Measurements from ENCODE around the gene MSH6.

The MSH6 gene, protein sequence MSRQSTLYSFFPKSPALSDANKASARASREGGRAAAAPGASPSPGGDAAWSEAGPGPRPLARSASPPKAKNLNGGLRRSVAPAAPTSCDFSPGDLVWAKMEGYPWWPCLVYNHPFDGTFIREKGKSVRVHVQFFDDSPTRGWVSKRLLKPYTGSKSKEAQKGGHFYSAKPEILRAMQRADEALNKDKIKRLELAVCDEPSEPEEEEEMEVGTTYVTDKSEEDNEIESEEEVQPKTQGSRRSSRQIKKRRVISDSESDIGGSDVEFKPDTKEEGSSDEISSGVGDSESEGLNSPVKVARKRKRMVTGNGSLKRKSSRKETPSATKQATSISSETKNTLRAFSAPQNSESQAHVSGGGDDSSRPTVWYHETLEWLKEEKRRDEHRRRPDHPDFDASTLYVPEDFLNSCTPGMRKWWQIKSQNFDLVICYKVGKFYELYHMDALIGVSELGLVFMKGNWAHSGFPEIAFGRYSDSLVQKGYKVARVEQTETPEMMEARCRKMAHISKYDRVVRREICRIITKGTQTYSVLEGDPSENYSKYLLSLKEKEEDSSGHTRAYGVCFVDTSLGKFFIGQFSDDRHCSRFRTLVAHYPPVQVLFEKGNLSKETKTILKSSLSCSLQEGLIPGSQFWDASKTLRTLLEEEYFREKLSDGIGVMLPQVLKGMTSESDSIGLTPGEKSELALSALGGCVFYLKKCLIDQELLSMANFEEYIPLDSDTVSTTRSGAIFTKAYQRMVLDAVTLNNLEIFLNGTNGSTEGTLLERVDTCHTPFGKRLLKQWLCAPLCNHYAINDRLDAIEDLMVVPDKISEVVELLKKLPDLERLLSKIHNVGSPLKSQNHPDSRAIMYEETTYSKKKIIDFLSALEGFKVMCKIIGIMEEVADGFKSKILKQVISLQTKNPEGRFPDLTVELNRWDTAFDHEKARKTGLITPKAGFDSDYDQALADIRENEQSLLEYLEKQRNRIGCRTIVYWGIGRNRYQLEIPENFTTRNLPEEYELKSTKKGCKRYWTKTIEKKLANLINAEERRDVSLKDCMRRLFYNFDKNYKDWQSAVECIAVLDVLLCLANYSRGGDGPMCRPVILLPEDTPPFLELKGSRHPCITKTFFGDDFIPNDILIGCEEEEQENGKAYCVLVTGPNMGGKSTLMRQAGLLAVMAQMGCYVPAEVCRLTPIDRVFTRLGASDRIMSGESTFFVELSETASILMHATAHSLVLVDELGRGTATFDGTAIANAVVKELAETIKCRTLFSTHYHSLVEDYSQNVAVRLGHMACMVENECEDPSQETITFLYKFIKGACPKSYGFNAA (N-terminal part only)

DNA sequence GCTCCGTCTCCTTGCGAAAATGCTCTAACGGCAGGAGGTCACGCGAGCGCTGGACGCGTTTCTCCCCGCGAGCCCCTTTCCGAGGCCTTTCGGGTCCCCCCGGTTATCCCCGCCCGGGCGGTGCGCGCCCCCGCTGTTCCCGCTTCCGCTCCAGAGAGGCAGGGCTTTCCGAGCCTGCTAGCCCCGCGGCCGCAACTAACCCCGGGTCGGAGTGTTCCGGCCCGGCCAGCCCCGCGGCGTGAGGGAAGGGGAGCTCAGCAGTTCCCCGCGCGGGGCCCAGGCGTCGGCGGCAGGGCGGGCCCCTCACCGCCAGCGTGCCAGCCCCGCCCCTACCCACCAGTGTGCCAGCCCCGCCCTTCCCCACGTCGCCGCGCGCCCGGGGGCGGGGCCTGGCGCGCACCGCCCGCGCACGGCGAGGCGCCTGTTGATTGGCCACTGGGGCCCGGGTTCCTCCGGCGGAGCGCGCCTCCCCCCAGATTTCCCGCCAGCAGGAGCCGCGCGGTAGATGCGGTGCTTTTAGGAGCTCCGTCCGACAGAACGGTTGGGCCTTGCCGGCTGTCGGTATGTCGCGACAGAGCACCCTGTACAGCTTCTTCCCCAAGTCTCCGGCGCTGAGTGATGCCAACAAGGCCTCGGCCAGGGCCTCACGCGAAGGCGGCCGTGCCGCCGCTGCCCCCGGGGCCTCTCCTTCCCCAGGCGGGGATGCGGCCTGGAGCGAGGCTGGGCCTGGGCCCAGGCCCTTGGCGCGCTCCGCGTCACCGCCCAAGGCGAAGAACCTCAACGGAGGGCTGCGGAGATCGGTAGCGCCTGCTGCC, at the start of gene MSH6:
TSS of gene MSH6 (plus strand) at position 475 of the 815 bp plus-strand sequence. CDS start at position 564, 89 bp downstream.
- DNase-seq: peak; percentile 33 to 94 (median 84)

DNA sequence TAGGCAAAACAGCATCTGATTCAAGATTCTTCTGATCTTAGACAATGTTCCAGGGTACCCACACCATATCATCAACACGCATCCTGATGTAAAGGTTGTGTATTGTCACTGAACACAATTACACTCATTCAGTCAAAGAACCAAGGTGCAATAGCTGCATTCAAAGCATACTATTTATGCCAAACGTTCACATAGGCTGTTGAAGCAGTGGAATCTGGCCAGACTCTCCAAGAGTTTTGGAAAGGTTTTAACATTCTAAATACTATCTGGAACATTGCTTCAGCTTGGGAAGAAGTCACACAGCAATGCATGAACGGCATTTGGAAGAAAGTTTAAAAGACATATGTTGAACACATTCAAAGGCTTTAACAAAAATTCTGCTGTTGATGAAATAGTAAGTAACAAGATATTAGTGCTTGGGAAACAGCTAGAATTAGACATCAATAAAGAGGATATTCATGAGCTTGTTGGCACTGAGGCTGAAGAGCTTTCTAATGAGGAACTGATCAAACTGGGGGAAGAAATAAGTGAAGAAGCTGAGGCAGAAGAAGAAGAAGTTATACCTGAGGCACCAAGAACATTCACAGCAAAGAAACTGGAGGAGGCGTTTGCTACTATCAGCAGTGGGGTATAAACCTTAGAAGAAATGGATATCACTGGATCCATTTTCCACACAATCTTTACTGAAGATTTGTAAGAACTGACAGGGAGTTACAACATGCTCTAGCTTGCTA, 47.6 kb upstream of the MSH6 start:
- no peak for DNase-seq

DNA sequence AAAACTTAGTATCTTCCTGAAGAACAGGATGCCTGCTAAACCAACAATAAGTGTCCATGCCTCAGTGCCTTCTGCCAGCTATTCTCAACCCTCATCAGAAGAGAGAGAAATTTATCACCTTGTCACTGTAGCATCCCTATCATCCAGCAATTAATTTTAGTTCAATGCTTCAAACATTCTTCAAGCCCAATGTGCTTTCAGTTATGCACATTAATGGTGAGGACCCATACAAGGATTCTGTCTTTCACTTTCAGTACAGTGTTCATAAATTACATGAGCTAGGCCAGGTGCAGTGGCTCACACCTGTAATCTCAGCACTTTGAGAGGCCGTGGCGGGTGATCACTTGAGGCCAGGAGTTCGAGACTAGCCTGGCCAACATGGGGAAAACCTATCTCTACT, 47.0 kb upstream of the MSH6 start:
- DNase-seq: no peak

DNA sequence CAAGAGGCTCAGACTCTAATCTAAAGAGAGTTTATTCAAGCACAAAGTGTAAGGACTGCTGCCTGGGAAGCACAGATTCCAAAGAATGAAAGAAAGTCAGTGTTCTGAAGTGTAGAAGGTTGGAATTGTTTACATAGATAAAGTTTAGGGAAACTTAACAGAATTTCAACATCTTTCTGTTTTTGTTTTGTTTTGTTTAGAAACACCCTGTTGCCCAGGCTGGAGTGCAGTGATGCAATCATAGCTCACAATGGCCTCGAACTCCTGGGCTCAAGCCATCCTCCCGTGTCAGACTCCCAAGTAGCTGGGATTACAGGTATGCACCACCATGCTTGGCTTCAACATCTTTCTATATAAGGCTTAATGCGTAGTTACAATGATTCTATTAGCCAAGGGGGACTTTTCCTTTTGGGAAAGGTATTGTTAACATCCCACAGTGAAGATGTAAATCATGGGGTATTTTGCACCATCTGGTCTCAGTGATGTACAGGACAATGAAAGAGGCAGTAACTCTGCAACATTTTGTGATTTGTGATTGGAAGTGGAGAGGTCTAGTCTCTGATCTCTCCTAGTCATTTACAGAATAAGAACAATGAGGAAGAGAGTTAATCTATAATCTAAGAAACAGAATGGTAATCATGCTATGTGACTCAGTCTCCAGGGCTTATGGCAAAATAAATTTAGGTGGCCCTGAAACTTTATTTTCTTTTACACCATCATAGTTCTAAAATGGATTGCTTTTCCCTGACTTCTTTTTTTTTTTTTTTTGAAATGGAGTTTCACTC, 45.6 kb upstream of the MSH6 start:
- no peak for DNase-seq

DNA sequence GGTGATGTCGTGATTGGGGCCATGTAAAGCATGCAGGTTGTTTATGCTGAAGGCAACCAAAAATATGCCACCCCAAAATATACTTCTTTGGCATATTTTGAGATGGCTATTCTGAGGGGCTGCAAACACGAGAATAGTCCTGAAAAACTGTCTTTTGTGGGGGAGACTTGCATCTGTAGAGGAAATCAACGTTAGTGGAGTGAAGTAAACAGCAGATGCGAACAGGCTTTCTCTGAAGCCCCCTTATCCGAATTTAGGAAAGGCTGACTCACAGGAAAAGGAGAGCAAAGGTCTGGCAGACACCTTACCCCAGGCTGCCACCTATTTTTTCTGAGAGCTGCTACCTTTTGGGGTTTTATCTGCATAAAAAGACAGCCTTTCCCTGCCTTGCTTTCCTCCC, 44.6 kb upstream of the MSH6 start:
- DNase-seq: no peak

DNA sequence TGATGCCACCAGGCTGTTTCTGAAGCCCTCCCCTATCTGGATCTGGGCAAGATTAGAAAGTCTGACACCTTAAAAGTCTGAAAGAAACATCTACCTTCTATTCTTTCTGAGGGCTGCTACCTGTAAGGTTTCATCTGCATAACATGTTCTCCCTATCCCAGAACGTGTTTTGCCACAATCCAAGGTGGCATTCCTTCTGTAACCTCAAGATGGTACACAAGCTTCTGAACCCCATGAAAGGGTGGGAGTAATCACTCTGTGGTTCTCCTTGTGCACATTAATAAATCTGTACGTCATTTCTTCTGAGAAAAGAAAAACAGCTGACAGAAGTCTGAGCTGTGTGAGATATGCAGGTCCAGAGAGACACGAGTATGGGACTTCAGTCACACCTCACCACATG, 41.8 kb upstream of the MSH6 start:
- no peak for DNase-seq

DNA sequence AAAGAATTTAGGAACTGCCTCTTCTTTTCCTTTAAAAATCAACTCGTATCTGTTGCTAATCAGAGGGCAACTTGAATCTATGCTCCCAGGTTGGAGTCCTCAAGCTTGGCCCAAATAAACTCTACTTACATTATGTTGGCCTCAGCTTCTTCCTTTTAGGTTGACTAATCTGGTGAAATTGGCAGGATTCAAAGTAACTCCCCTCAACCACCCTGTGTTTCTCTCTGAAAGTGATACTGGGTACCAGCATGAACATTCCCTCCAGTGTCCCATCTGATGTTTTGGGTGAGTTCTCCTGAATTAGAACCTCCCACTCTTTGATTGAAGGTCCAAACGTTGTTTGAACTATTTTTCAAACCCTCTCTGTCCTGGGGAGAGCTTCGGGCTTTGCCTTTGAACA, 41.3 kb upstream of the MSH6 start:
- DNase-seq: no peak

DNA sequence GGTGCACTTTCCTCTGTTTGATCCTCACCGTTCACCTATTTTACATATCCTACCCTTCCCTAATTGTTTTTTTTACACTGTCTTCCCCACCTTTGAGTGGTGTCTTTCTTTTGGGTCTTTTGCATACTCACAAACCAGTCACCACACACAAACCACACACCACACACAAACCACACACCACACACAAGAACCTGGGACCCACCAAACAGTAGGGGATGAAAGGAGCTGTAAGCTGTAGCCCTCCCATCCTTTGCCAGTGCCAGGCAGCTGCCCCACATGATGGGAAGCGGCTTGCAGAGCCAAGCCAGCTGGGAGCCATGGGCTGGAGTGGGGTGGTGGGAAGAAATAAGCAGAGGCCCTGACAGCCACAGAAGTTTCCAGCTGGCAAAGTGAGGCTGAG, 38.9 kb upstream of the MSH6 start:
- no peak for DNase-seq

DNA sequence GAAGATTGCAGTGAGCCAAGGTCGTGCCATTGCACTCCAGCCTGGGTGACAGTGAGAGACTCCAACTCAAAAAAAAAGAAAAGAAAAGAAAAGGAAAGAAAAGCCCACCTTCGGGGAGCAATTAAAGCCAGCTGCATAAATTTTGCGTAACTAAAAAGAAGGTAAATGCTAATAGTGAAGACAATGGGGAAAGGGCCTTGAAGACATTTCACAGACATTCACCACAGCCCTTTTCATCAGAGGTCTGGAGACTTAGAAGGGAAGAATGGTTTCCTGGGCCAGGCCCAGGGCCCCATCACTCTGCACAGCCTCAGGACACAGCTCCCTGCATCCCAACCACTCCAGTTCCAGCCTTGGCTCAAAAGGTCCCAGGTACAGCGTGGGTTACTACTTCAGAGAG, 35.1 kb upstream of the MSH6 start:
- DNase-seq: no peak

DNA sequence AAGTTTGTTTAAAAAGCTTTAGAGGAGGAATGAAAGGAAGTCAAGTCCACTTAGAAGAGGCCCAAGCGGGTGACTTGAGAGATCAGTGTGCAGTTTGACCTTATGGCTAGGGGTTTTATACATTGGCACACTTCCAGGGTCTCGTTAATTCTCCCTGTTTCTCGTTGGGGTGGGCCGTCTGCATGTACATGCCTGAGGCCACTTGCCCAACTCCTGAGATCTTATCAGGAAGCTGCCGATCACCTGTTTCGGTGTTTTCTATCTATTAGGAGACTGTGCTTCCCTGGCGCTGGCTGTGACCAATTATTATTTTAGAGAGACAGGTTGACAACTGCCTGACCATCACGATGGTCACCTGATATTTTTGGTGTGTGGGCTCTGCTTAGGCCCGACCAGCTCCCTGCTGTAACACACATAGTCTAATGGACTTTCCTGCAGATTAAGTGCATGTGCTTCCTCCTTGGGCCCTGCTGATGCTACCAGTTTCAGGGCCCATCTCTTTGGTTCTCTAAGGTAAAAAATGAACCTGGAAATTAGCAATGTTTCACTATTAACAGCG, 31.0 kb upstream of the MSH6 start:
- peak in 11 of 56 donors; percentile 16 to 43 (median 27) for DNase-seq

DNA sequence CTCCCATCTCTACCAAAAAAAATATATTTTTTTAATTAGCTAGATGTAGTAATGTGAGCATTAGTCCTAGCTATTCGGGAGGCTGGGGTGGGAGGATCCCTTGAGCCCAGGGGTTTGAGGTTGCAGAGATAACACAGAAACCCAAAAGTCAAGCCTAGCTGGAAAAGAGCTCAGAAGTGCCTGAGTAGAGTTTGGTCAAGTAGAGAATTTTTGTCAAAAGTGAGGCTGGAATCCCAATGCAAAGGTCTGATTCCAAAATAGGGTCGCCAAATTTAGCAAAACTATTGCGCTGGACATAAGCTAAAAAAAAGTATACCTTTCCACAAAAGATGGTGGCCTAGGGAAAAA, 15.5 kb upstream of the MSH6 start:
- peak in 1 of 56 donors; percentile 37 for DNase-seq

DNA sequence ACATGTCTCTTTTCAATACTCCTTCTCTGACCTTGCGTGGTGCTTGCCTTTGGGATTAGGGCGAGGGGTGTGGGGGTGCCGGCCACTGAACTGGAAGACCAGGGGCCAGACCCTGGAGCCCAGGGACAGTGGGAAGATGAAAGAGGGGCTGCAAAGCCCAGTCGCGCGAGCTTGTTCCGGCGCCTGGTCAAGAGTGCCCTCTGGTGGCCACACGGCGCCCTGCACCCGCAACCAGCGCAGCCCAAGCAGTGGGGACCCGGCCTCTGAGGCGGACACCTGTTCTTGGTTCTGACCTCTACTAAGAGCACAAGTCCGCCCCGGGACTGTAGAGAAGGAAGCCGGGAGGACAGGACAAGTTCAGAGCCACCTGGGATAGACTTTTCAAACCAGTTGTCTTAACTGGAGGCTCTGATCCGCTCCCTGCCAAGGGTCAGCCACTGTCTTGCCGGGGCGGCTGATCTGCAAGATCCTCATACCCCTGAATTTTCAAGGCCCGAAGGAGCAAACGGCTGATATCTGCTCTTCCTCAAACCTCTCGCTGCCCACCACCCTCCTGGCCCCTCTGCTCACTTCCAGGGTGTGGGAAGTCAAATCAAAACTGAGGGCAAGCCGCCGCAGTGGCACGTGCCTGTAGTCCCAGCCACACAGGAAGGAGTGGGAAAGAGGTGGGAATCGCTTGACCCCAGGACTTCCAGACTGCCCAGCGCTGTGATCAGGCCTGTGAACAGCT, 14.9 kb upstream of the MSH6 start:
- DNase-seq: peak in 53 of 56 donors; percentile 5 to 79 (median 45)

DNA sequence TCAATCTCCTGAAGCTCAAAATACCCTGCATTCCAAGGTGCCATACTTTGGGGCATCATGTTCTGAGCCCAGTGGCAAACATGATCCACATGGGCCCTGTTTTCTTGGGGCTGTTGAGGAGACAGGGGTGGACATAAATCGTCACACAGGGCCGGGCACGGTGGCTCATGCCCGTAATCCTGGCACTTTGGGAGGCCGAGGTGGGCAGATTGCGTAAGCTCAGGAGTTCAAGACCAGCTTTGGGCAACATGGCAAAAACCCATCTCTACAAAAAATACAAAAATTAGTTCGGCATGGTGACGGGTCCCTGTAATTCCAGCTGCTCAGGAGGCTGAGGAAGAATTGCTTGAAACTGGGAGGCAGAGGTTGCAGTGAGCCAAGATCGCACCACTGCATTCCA, 13.6 kb upstream of the MSH6 start:
- DNase-seq: no peak

DNA sequence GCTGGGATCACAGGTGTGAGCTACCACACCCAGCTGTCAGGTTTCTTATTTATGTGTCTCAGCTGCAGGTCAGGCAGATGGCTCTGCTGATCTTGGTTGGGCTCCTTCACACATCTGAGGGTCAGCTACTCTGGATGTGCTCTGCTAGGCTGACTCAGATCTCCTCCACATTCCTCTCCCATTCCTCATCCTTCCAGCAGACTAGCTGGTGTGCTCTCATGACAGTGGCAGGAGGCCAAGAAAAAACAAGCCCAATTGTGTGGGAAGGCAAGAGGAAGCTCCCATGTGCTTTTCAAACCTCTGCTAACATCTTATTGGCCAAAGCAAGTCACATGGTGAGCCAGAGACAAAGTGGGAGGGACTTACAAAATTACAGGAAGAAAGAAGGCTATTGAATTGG, 11.7 kb upstream of the MSH6 start:
- peak in 34 of 56 donors; percentile 4 to 82 (median 51) for DNase-seq

DNA sequence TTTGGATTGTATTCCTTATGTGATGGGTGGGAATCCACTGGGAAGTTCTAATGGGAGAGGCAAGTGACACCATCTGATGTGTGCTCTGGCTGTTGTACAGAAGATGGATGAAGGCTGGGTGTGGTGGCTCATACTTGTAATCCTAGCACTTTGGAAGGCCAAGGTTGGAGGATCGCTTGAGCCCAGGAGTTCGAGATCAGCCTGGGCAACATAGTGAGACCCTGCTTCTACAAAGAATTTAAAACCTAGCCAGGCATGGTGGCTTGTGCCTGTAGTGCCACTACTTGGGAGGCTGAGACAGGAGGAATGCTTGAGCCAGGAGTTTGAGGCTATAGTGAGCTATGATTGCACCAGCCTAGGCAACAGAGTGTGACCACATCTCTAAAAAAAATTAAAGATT, 10.6 kb upstream of the MSH6 start:
- no peak for DNase-seq

DNA sequence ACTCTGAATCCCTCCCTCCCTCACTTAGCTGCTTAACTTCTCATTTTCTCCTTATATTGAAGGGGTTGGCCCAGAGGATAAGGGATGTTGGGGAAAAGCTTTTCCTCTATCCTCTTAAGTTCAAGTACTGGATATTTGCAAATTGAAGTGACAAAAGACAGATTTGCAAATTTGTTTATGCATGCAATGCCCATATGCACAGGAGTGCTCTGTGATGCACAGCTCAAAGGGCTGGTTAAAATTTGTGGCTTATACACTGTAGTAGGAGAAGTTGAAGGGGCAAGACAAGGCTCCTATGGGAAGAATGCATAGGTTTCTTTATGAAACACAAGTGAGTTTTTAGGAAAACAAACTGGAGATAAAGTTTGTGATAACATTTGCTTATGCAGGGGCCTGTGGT, 8.4 kb upstream of the MSH6 start:
- no peak for DNase-seq

DNA sequence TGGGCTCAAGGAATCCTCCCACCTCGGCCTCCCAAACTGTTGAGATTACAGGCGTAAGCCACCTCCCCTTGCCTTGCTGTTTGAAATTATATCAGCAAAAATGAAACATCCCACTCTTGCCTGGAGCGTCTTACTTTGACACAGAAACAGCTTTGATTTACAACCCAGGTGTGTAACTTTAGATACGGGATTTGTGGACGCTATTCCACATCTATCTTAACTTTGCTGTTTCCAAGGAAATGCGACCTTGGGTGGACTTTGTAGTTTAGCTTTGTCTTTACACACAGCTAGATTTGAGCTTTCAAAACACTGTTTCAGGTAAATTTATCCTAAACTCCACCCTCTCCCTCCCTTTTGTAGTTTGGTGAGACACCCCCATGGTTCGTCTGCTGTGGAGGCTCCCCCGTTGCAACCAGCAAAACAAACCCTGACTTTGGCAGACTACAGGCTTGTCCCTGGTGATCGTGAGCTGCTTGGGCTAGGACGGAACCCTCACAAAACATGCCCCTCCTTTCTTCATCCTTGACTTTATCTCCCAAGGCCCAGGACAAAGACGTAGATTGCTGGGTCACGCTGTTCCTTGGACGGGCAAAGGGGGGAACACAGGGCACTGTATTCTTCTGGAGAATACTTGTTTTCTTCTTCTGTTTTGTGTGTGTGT, 5.5 kb upstream of the MSH6 start:
- no peak for DNase-seq
